H1 (cell line): ENCODE data around the gene MYLK. TPM values are rescaled to one million over a fixed set of nuclear protein-coding genes. Genes with fewer than 3 reads are reported as not detected.

ENCODE experiments used
- BCL11A ChIP-seq, 2 experiments: IDR thresholded peaks; one replicate each; pipeline ENCODE4 v1.6.1; 2011; ENCODE audit warnings: low read depth in 2 of 2, low read length in 2 of 2, mild to moderate bottlenecking in 2 of 2
- CEBPB ChIP-seq: IDR thresholded peaks from 2 replicates; pipeline ENCODE4 v1.6.1; 2012; ENCODE audit warnings: low read depth, low read length
- CHD2 ChIP-seq: IDR thresholded peaks from 2 replicates; pipeline ENCODE4 v1.6.1; 2012; ENCODE audit warnings: low read length, improper control_type of control experiment
- KDM4A ChIP-seq: IDR thresholded peaks from one replicate; pipeline ENCODE4 v1.7.1; 2012; ENCODE audit warnings: low read depth, mild to moderate bottlenecking, moderate library complexity, low read length, inconsistent platforms; ENCODE audit not compliant: severe bottlenecking
- RBBP5 ChIP-seq: IDR thresholded peaks from 2 replicates; pipeline ENCODE4 v1.7.1; 2012; ENCODE audit warnings: low read depth, mild to moderate bottlenecking, inconsistent platforms, low read length, moderate library complexity, borderline replicate concordance
- RFX5 ChIP-seq: IDR thresholded peaks from 2 replicates; pipeline ENCODE4 v1.6.1; 2011; ENCODE audit warnings: low read depth, low read length, improper control_type of control experiment, borderline replicate concordance
- SP1 ChIP-seq: IDR thresholded peaks from 2 replicates; pipeline ENCODE4 v1.6.1; 2011; ENCODE audit warnings: low read depth, low read length
- TAF7 ChIP-seq: optimal IDR thresholded peaks from 2 replicates; pipeline ENCODE3; 2011; ENCODE audit warnings: low read depth, mild to moderate bottlenecking, inconsistent platforms, low read length, moderate library complexity, borderline replicate concordance
- TBP ChIP-seq: IDR thresholded peaks from 2 replicates; pipeline ENCODE4 v1.6.1; 2011; ENCODE audit warnings: low read depth, low read length, improper control_type of control experiment
- polyA plus RNA-seq, 7 experiments: library from polyadenylated mRNA; depleted of rRNA in 3 of 7; stranded (reverse) in 5 of 7; unstranded in 2 of 7; fragments of >200 nt in 5 of 7; fragments of 200-250 nt in 2 of 7; gene quantifications; 1 replicate in 5 of 7; 2 replicates in 1 of 7; 4 replicates in 1 of 7; pipeline versions ENCODE4 v1.2.1 to v1.2.3, GENCODE V29; 2011 to 2013; ENCODE audit warnings: missing spikeins in 2 of 7, mixed read lengths in 2 of 7
- total RNA-seq: library from RNA; stranded (reverse); fragmentation: NEBNext Ultra II Directional; extraction: Animal tissue kit (Norgen Biotek cat#: 25700); gene quantifications from 2 replicates; pipeline ENCODE4 v1.2.1, GENCODE V29; 2021
- TF ChIP-seq, protein P1 (sequence below): IDR thresholded peaks from 2 replicates; pipeline ENCODE4 v1.6.1; 2011; ENCODE audit warnings: low read length, improper control_type of control experiment

Gene MYLK
- total and polyA plus RNA-seq, 2 of the 8 experiments (the other 6 are each of a cell fraction or from before 2014, with no cell fraction given): 11.6 to 21.3 TPM

DNA sequence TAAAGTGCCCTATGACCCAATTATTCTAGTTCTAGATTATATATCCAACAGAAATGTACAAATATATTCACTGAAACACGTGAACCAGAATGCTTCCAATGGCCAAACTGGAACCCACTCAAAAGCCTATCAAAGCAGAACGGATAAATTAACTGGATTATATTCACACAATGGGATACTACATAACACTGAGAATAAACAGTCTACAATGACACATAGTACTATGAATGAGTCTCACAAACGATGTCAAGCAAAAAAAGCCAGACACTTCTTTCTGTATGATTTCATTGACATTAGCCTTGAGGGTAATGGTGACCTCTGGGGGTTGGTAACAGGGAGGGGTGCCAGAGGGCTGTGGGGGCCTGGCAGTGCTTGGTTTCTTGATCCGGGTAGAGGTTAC lies 248.4 kb downstream of the MYLK start (continued):
- TF ChIP-seq RBBP5: no peak
- no peak for TF ChIP-seq CHD2
- no peak for TF ChIP-seq BCL11A (IDR thresholded peaks at IDR 0.05; ENCODE audit: low read depth in 2 of 2, low read length in 2 of 2)
- no peak for TF ChIP-seq TAF7
- no peak for TF ChIP-seq RFX5
- TF ChIP-seq, protein P1, sequence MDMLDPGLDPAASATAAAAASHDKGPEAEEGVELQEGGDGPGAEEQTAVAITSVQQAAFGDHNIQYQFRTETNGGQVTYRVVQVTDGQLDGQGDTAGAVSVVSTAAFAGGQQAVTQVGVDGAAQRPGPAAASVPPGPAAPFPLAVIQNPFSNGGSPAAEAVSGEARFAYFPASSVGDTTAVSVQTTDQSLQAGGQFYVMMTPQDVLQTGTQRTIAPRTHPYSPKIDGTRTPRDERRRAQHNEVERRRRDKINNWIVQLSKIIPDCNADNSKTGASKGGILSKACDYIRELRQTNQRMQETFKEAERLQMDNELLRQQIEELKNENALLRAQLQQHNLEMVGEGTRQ: no peak
- TF ChIP-seq CEBPB: no peak
- TF ChIP-seq KDM4A: no peak
- no peak for TF ChIP-seq TBP
- no peak for TF ChIP-seq SP1
